ENCODE results near the gene TTLL9. TPM values are rescaled to one million over a fixed set of nuclear protein-coding genes. Genes with fewer than 3 reads are reported as not detected.

TTLL9 gene
- total and polyA plus RNA-seq, 2 of the 13 experiments (the other 11 are each of a cell fraction or from before 2014, with no cell fraction given), result not detected

DNA sequence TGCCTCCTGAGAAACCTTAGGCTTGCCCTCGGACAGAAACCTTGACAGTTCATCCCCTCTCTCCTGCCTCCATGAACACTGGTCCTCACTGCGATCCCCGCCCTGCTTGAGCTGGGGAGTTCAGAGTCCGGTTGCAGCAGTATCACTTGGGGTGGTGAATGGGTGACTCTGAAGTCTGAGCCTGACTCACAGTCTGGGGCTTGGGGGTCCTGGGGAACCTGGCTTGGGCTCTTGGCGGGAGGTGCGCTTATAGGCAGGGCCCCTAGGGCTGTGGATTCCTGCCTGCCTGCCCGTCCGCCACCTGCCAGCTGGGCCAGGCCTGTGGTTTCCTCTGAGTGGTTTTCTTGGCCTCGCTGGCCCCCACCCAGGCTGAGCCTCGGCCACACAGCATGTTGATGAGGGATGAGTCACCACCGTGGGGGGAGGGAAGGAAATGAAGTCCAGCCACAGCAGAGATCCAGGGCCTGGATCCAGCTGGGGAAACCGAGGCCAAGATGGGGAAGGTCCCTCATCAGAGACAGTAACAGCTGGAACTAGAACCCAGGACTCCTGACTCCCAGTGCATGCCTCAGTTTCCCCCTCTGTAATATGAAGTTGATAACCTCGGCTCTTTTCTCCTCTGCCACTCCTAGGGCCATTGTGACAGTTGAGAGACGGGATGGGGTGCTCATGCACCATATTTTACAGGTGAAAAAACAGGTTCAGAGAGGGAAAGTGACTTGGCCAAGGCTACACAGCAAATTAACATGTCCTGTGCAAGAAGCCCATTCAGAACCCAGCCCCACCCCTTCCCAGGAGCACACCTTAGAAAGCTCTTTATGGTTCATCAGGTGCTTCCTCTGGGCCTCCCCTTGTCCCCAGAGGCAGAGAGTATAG lies 34.2 kb upstream of the TTLL9 start (continued):
- TF ChIP-seq, protein P1, sequence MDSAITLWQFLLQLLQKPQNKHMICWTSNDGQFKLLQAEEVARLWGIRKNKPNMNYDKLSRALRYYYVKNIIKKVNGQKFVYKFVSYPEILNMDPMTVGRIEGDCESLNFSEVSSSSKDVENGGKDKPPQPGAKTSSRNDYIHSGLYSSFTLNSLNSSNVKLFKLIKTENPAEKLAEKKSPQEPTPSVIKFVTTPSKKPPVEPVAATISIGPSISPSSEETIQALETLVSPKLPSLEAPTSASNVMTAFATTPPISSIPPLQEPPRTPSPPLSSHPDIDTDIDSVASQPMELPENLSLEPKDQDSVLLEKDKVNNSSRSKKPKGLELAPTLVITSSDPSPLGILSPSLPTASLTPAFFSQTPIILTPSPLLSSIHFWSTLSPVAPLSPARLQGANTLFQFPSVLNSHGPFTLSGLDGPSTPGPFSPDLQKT (CRISPR knock-in tag; IDR thresholded peaks at IDR 0.05; ENCODE audit: borderline replicate concordance), result no peak
- TF ChIP-seq ARNT2 (CRISPR knock-in tag; IDR thresholded peaks at IDR 0.05; ENCODE audit: low read depth) (0 out of 2 replicates have a peak, but pooled peaks have one; percentile 60), ZNF75D (CRISPR knock-in tag; IDR thresholded peaks at IDR 0.05; ENCODE audit: borderline replicate concordance) (no peak), ELF4 (CRISPR knock-in tag; IDR thresholded peaks at IDR 0.05; ENCODE audit: borderline replicate concordance) (no peak), ZNF709 (CRISPR knock-in tag; IDR thresholded peaks at IDR 0.05) (no peak), NFRKB (IDR thresholded peaks at IDR 0.05) (no peak), KDM4B (CRISPR knock-in tag; IDR thresholded peaks at IDR 0.05) (0 out of 2 replicates have a peak, but pooled peaks have one; percentile 34), TOE1 (CRISPR knock-in tag; IDR thresholded peaks at IDR 0.05) (no peak), CEBPB (IDR thresholded peaks at IDR 0.05; ENCODE audit: borderline replicate concordance, low read depth, low read length) (no peak), ZNF282 (IDR thresholded peaks at IDR 0.05; ENCODE audit: partially characterized antibody) (no peak), PAF1 (CRISPR knock-in tag; IDR thresholded peaks at IDR 0.05) (no peak), ZNF569 (CRISPR knock-in tag; IDR thresholded peaks at IDR 0.05; ENCODE audit: borderline replicate concordance) (no peak), ZNF672 (CRISPR knock-in tag; IDR thresholded peaks at IDR 0.05) (no peak), SNRNP70 (IDR thresholded peaks at IDR 0.05; ENCODE audit: low read depth, low read length) (no peak), ZNF44 (CRISPR knock-in tag; IDR thresholded peaks at IDR 0.05) (no peak)
- TF ChIP-seq, protein P2, sequence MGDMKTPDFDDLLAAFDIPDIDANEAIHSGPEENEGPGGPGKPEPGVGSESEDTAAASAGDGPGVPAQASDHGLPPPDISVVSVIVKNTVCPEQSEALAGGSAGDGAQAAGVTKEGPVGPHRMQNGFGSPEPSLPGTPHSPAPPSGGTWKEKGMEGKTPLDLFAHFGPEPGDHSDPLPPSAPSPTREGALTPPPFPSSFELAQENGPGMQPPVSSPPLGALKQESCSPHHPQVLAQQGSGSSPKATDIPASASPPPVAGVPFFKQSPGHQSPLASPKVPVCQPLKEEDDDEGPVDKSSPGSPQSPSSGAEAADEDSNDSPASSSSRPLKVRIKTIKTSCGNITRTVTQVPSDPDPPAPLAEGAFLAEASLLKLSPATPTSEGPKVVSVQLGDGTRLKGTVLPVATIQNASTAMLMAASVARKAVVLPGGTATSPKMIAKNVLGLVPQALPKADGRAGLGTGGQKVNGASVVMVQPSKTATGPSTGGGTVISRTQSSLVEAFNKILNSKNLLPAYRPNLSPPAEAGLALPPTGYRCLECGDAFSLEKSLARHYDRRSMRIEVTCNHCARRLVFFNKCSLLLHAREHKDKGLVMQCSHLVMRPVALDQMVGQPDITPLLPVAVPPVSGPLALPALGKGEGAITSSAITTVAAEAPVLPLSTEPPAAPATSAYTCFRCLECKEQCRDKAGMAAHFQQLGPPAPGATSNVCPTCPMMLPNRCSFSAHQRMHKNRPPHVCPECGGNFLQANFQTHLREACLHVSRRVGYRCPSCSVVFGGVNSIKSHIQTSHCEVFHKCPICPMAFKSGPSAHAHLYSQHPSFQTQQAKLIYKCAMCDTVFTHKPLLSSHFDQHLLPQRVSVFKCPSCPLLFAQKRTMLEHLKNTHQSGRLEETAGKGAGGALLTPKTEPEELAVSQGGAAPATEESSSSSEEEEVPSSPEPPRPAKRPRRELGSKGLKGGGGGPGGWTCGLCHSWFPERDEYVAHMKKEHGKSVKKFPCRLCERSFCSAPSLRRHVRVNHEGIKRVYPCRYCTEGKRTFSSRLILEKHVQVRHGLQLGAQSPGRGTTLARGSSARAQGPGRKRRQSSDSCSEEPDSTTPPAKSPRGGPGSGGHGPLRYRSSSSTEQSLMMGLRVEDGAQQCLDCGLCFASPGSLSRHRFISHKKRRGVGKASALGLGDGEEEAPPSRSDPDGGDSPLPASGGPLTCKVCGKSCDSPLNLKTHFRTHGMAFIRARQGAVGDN (CRISPR knock-in tag; IDR thresholded peaks at IDR 0.05), result peak; percentile 73
- TF ChIP-seq, protein P3, sequence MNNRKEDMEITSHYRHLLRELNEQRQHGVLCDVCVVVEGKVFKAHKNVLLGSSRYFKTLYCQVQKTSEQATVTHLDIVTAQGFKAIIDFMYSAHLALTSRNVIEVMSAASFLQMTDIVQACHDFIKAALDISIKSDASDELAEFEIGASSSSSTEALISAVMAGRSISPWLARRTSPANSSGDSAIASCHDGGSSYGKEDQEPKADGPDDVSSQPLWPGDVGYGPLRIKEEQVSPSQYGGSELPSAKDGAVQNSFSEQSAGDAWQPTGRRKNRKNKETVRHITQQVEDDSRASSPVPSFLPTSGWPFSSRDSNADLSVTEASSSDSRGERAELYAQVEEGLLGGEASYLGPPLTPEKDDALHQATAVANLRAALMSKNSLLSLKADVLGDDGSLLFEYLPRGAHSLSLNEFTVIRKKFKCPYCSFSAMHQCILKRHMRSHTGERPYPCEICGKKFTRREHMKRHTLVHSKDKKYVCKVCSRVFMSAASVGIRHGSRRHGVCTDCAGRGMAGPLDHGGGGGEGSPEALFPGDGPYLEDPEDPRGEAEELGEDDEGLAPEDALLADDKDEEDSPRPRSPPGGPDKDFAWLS (CRISPR knock-in tag; IDR thresholded peaks at IDR 0.05; ENCODE audit: borderline replicate concordance), result no peak
- TF ChIP-seq, protein P4, sequence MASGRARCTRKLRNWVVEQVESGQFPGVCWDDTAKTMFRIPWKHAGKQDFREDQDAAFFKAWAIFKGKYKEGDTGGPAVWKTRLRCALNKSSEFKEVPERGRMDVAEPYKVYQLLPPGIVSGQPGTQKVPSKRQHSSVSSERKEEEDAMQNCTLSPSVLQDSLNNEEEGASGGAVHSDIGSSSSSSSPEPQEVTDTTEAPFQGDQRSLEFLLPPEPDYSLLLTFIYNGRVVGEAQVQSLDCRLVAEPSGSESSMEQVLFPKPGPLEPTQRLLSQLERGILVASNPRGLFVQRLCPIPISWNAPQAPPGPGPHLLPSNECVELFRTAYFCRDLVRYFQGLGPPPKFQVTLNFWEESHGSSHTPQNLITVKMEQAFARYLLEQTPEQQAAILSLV (CRISPR knock-in tag; IDR thresholded peaks at IDR 0.05; ENCODE audit: borderline replicate concordance), result no peak

Data from HepG2 (cell line).